ENCODE results near the gene SLC16A10.

DNA sequence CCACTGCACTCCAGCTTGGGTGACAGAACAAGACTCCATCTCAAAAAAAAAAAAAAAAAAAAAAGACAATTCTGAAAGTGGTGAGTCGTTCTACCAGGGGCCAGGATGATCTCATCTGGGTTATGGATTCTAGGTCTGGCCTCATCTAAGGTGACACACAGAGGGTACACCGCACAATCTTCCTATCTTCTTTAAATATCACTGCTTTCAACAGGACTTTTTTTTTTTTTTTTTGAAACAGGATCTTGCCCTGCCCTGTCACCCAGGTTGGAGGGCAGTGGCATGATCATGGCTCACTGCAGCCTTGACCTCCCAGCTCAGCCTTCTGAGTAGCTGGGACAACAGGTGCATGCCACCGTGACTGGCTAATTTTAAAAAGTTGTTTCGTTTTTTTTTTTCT is 67.7 kb downstream of the SLC16A10 start:
- TF ChIP-seq CTCF (IDR thresholded peaks at IDR 0.05; ENCODE audit: low read depth, low read length) = no peak
- no peak for TF ChIP-seq EZH2phosphoT487 (IDR thresholded peaks at IDR 0.05; ENCODE audit: low read depth)
